HEK293T (cell line): ENCODE data around the gene BTBD9.

Experiments used
- FOXA1 ChIP-seq: fragments of 450-650 bp; IDR thresholded peaks from 2 replicates; pipeline ENCODE4 v1.6.1; 2016; ENCODE audit warnings: mild to moderate bottlenecking
- FOXM1 ChIP-seq: fragments of 450-650 bp; IDR thresholded peaks from 2 replicates; pipeline ENCODE4 v1.6.1; 2017; ENCODE audit warnings: mild to moderate bottlenecking, borderline replicate concordance
- L3MBTL2 ChIP-seq: fragments of 450-650 bp; conservative IDR thresholded peaks from 2 replicates; pipeline ENCODE4 v1.6.1; 2016; ENCODE audit warnings: mild to moderate bottlenecking
- LEF1 ChIP-seq: fragments of 450-650 bp; IDR thresholded peaks from 2 replicates; pipeline ENCODE4 v1.6.1; 2017; ENCODE audit warnings: mild to moderate bottlenecking, borderline replicate concordance
- NFRKB ChIP-seq: fragments of 450-650 bp; IDR thresholded peaks from 2 replicates; pipeline ENCODE4 v1.6.1; 2016; ENCODE audit warnings: mild to moderate bottlenecking, moderate library complexity
- SUZ12 ChIP-seq: fragments of 450-650 bp; IDR thresholded peaks from 2 replicates; pipeline ENCODE4 v1.6.1; 2016; ENCODE audit warnings: mild to moderate bottlenecking

DNA sequence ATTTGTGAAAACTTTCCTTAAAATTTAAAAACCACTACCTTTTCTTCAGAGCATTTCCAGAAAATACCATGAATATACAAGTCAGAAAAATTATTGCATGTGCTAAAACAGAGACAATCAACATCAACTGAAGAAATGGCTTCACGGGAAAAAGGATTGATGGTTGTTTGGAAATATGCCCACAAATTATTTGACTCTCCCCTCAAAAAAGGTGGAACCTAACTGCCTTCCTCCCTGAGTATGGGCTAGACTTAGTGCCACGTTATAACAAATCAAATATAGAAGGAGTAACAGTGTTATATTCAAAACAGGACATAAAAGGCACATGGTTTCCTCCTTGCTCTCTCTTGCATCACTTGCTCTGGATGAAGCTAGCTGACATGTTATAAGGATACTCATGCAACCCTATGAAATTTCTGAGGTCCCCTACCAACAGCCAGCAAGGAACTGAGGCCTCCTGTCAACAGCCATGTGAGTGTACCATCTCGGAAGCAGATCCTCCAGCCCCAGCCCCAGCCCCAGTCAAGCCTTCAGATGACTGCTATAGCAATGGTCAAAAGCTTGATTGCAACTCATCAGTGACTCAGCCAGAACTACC lies 8.4 kb downstream of the BTBD9 start:
- no peak for TF ChIP-seq SUZ12
- no peak for TF ChIP-seq FOXM1
- no peak for TF ChIP-seq NFRKB
- no peak for TF ChIP-seq L3MBTL2
- no peak for TF ChIP-seq LEF1
- no peak for TF ChIP-seq FOXA1
